ENCODE measurements around the gene DIS3.

DNA sequence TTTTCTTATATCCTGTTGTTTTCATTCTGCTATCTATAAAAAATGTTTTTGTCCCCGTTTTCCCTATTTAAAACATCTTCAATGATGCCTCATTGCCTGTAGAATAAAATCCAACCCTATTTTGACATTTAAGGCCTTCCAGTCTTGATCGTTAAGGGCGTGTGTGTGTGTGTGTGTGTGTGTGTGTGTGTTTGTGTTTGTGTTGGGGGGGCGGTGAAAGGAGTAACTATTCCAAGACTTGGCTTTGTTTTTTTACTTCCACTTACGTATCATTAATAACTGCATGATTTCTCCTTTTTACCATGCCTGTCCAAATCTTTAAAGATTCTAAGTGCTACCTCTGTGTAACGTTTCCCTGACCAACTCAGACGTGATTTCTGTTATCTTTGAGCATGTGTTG is 1.0 kb upstream of the DIS3 start:
- TF ChIP-seq, protein P1, sequence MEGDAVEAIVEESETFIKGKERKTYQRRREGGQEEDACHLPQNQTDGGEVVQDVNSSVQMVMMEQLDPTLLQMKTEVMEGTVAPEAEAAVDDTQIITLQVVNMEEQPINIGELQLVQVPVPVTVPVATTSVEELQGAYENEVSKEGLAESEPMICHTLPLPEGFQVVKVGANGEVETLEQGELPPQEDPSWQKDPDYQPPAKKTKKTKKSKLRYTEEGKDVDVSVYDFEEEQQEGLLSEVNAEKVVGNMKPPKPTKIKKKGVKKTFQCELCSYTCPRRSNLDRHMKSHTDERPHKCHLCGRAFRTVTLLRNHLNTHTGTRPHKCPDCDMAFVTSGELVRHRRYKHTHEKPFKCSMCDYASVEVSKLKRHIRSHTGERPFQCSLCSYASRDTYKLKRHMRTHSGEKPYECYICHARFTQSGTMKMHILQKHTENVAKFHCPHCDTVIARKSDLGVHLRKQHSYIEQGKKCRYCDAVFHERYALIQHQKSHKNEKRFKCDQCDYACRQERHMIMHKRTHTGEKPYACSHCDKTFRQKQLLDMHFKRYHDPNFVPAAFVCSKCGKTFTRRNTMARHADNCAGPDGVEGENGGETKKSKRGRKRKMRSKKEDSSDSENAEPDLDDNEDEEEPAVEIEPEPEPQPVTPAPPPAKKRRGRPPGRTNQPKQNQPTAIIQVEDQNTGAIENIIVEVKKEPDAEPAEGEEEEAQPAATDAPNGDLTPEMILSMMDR (IDR thresholded peaks at IDR 0.05): no peak
- no peak for TF ChIP-seq POLR2A (IDR thresholded peaks at IDR 0.05)
- no peak for TF ChIP-seq EP300 (IDR thresholded peaks at IDR 0.05; ENCODE audit: low read depth)
- no peak for TF ChIP-seq POLR2AphosphoS5 (IDR thresholded peaks at IDR 0.05)

All from transverse colon (tissue), 4 donors.